Astrocyte (in vitro differentiated cells and primary cell): ENCODE results near the gene AK8. TPM values are rescaled to one million over a fixed set of nuclear protein-coding genes. Genes with fewer than 3 reads are reported as not detected.

Experiments used
- DNase-seq: peaks from one replicate; pipeline ENCODE4 v3.0.0-alpha.2; 2010; ENCODE audit warnings: low read depth
- FAIRE-seq: peaks from 2 replicates; lab custom pipeline; 2011; peaks lifted over from hg19 to GRCh38; lab: Jason Lieb, UNC
- H2AFZ ChIP-seq: 2 replicates; pipeline ENCODE4 v1.6.0; 2012; ENCODE audit warnings: low read depth, low read length, inconsistent platforms
- H3K27ac ChIP-seq: 2 replicates; pipeline ENCODE4 v1.5.1; 2011; ENCODE audit warnings: low read depth, low read length, inconsistent platforms
- H3K27me3 ChIP-seq: 2 replicates; pipeline ENCODE4 v1.6.0; 2011; ENCODE audit warnings: low read length, inconsistent platforms; ENCODE audit not compliant: insufficient read depth
- H3K36me3 ChIP-seq: 2 replicates; pipeline ENCODE4 v1.5.1; 2011; ENCODE audit warnings: low read length, inconsistent platforms; ENCODE audit not compliant: insufficient read depth
- H3K4me1 ChIP-seq: 2 replicates; pipeline ENCODE4 v1.5.1; 2011; ENCODE audit warnings: low read length, inconsistent platforms; ENCODE audit not compliant: insufficient read depth
- H3K4me2 ChIP-seq: 2 replicates; pipeline ENCODE4 v1.6.0; 2012; ENCODE audit warnings: low read length, inconsistent platforms
- H3K4me3 ChIP-seq: 2 replicates; pipeline ENCODE4 v1.5.1; 2011; ENCODE audit warnings: low read depth, mild to moderate bottlenecking, low read length, inconsistent platforms; ENCODE audit not compliant: insufficient read depth
- H3K79me2 ChIP-seq: 2 replicates; pipeline ENCODE4 v1.6.0; 2012; ENCODE audit warnings: mild to moderate bottlenecking, low read length, inconsistent platforms; ENCODE audit not compliant: insufficient read depth
- H3K9ac ChIP-seq: 2 replicates; pipeline ENCODE4 v1.6.0; 2012; ENCODE audit warnings: mild to moderate bottlenecking, low read length, inconsistent platforms
- H3K9me3 ChIP-seq: 2 replicates; pipeline ENCODE4 v1.5.1; 2012; ENCODE audit warnings: low read depth, mild to moderate bottlenecking, low read length, inconsistent platforms; ENCODE audit not compliant: insufficient read depth
- H4K20me1 ChIP-seq: 2 replicates; pipeline ENCODE4 v1.6.0; 2012; ENCODE audit warnings: low read length, inconsistent platforms; ENCODE audit not compliant: insufficient read depth
- H3K27ac Mint-ChIP-seq: one replicate; pipeline ENCODE4 v1.8.0; 2021; ENCODE audit warnings: mild to moderate bottlenecking, mixed read lengths; ENCODE audit not compliant: unreplicated experiment
- H3K27me3 Mint-ChIP-seq: one replicate; pipeline ENCODE4 v1.8.0; 2021; ENCODE audit warnings: low read depth, mixed read lengths; ENCODE audit not compliant: unreplicated experiment
- H3K36me3 Mint-ChIP-seq: one replicate; pipeline ENCODE4 v1.8.0; 2021; ENCODE audit warnings: low read depth, mixed read lengths; ENCODE audit not compliant: unreplicated experiment
- H3K4me1 Mint-ChIP-seq: one replicate; pipeline ENCODE4 v1.8.0; 2021; ENCODE audit warnings: low read depth, mixed read lengths; ENCODE audit not compliant: unreplicated experiment
- H3K4me3 Mint-ChIP-seq: one replicate; pipeline ENCODE4 v1.8.0; 2021; ENCODE audit warnings: mild to moderate bottlenecking, moderate library complexity, mixed read lengths; ENCODE audit not compliant: unreplicated experiment
- H3K9me3 Mint-ChIP-seq: one replicate; pipeline ENCODE4 v1.8.0; 2021; ENCODE audit warnings: mild to moderate bottlenecking, mixed read lengths; ENCODE audit not compliant: unreplicated experiment
- CTCF ChIP-seq: IDR thresholded peaks from 2 replicates; pipeline ENCODE4 v1.5.1; 2011; ENCODE audit warnings: low read depth, mild to moderate bottlenecking, inconsistent platforms, low read length, moderate library complexity; ENCODE audit not compliant: insufficient read depth
- EZH2 ChIP-seq: IDR thresholded peaks from 2 replicates; pipeline ENCODE4 v1.6.1; 2012; ENCODE audit warnings: mild to moderate bottlenecking, low read length, inconsistent platforms; ENCODE audit not compliant: insufficient read depth
- total RNA-seq: library from RNA; stranded (reverse); gene quantifications from 2 replicates; pipeline ENCODE4 v1.2.1, GENCODE V29; 2021

AK8 gene
- total RNA-seq, 1 donor from 2014 or later: 0.27 TPM

- no peaks in the 10 kb centered on the region for H3K9me3 ChIP-seq
- Mint-ChIP-seq H3K36me3 (peaks cover 3% of the 10 kb centered on the region), H3K27me3 (peaks cover 15% of the 10 kb centered on the region), H3K27ac (no peak overlapping the region), H3K4me1 (peaks cover 8% of the 10 kb centered on the region), H3K4me3 (no peak overlapping the region), H3K9me3 (no peaks in the 10 kb centered on the region)
- H3K36me3 ChIP-seq: no peaks in the 10 kb centered on the region
- TF ChIP-seq CTCF (no peak), EZH2 (no peak)
- FAIRE-seq (no peak), DNase-seq (no peak)
- H3K4me1 ChIP-seq: peaks cover 5% of the 10 kb centered on the region
- no peaks in the 10 kb centered on the region for H3K27me3 ChIP-seq
- no peak overlapping the region for H3K4me2 ChIP-seq
- no peak overlapping the region for H3K4me3 ChIP-seq
- H3K9ac ChIP-seq: no peak overlapping the region
- H2AFZ ChIP-seq: no peak overlapping the region
- H3K79me2 ChIP-seq: no peaks in the 10 kb centered on the region
- H4K20me1 ChIP-seq: no peaks in the 10 kb centered on the region
- H3K27ac ChIP-seq: no peak overlapping the region
These were observed 35.7 kb downstream of the AK8 start for GRCh38 chr9:132842124-132843044.

- Histone ChIP-seq H3K4me1 (peaks cover 5% of the 10 kb centered on the region), H3K9me3 (no peaks in the 10 kb centered on the region), H3K36me3 (no peaks in the 10 kb centered on the region), H3K27me3 (no peaks in the 10 kb centered on the region), H2AFZ (no peak overlapping the region), H3K4me2 (no peak overlapping the region), H3K79me2 (no peaks in the 10 kb centered on the region), H3K4me3 (no peak overlapping the region), H4K20me1 (no peaks in the 10 kb centered on the region), H3K9ac (no peak overlapping the region), H3K27ac (no peak overlapping the region)
- DNase-seq (no peak), FAIRE-seq (no peak)
- no peak overlapping the region for H3K27ac Mint-ChIP-seq
- no peaks in the 10 kb centered on the region for H3K9me3 Mint-ChIP-seq
- H3K36me3 Mint-ChIP-seq: no peaks in the 10 kb centered on the region
- peaks cover 8% of the 10 kb centered on the region for H3K4me1 Mint-ChIP-seq
- peaks cover 15% of the 10 kb centered on the region for H3K27me3 Mint-ChIP-seq
- H3K4me3 Mint-ChIP-seq: no peak overlapping the region
- no peak for TF ChIP-seq EZH2
These were observed 37.1 kb downstream of the AK8 start for GRCh38 chr9:132840980-132841379.

GRCh38 chr9:132838291-132838690 lies 39.8 kb downstream of the AK8 start:
- Histone ChIP-seq H3K4me1 (peaks cover 5% of the 10 kb centered on the region), H4K20me1 (no peaks in the 10 kb centered on the region), H2AFZ (no peak overlapping the region), H3K9ac (no peak overlapping the region), H3K27ac (no peak overlapping the region), H3K9me3 (no peaks in the 10 kb centered on the region), H3K36me3 (no peaks in the 10 kb centered on the region), H3K4me2 (no peak overlapping the region), H3K79me2 (no peaks in the 10 kb centered on the region), H3K27me3 (peaks cover 5% of the 10 kb centered on the region), H3K4me3 (no peak overlapping the region)
- TF ChIP-seq EZH2 (no peak), CTCF (no peak)
- Mint-ChIP-seq H3K27ac (no peak overlapping the region), H3K27me3 (peaks cover 27% of the 10 kb centered on the region), H3K4me1 (peaks cover 8% of the 10 kb centered on the region), H3K9me3 (no peaks in the 10 kb centered on the region), H3K36me3 (no peaks in the 10 kb centered on the region), H3K4me3 (no peak overlapping the region)
- DNase-seq (no peak), FAIRE-seq (no peak)
